Thyroid gland (tissue), 4 donors: ENCODE results near the gene IL6R. TPM values are rescaled to one million over a fixed set of nuclear protein-coding genes. Genes with fewer than 3 reads are reported as not detected.

Experiments
- DNase-seq, 2 donors: peaks; one replicate each; pipeline ENCODE4 v3.0.0-alpha.2; 2019
- H3K27ac ChIP-seq, 3 donors: fragments of 200-600 bp; sonication (generic); 1 replicate in 2 of 3; 2 replicates in 1 of 3; pipeline ENCODE4 v1.5.1; 2016 to 2019; ENCODE audit warnings: mild to moderate bottlenecking in 1 of 3, moderate library complexity in 1 of 3
- H3K27me3 ChIP-seq: fragments of 200-600 bp; sonication (generic); one replicate; pipeline ENCODE4 v1.5.1; 2019
- H3K36me3 ChIP-seq, 2 donors: fragments of 200-600 bp; sonication (generic); one replicate each; pipeline ENCODE4 v1.5.1; 2016 to 2019
- H3K4me1 ChIP-seq, 2 donors: fragments of 200-600 bp; sonication (generic); one replicate each; pipeline ENCODE4 v1.5.1; 2017 to 2019
- H3K4me3 ChIP-seq, 3 donors: fragments of 200-600 bp; sonication (generic); replicated peaks in 1 of 3; 1 replicate in 2 of 3; 2 replicates in 1 of 3; pipeline ENCODE4 v1.5.1; 2016; ENCODE audit warnings: mild to moderate bottlenecking in 1 of 3
- H3K9me3 ChIP-seq: fragments of 200-600 bp; sonication (generic); one replicate; pipeline ENCODE4 v1.5.1; 2017
- POLR2A ChIP-seq, 2 donors: fragments of 450-650 bp; IDR thresholded peaks; one replicate each; pipeline ENCODE4 v1.6.1; 2017; ENCODE audit warnings: antibody characterized with exemption in 2 of 2, mild to moderate bottlenecking in 2 of 2, moderate library complexity in 1 of 2
- WGBS, 2 donors: methylation state at CpG; one replicate each; pipeline ENCODE4 v1.1.5; 2017; 5-methylcytosine and 5-hydroxymethylcytosine counted together
- intact Hi-C: fragments of 100-400 bp; cut with DNase I; formaldehyde crosslinking; loops from one replicate; pipeline ENCODE4 v1.15.1; 2023
- total RNA-seq, 4 donors: library from RNA; depleted of rRNA; stranded (reverse); fragments of >200 nt; gene quantifications; one replicate each; pipeline ENCODE4 v1.2.3, GENCODE V29; 2016
- TF ChIP-seq, protein P1 (sequence below), 6 experiments: fragments of 200-600 bp in 3 of 6; fragments of 450-650 bp in 3 of 6; sonication (generic) in 3 of 6; IDR thresholded peaks; one replicate each; pipeline ENCODE4 v1.5.1; 2016 to 2019; ENCODE audit warnings: antibody characterized with exemption in 6 of 6, mild to moderate bottlenecking in 2 of 6, inconsistent platforms in 1 of 6, moderate library complexity in 1 of 6

Gene IL6R
- total RNA-seq, 4 donors from 2014 or later = 4.4 to 15.3 (median 7.4) TPM

DNA sequence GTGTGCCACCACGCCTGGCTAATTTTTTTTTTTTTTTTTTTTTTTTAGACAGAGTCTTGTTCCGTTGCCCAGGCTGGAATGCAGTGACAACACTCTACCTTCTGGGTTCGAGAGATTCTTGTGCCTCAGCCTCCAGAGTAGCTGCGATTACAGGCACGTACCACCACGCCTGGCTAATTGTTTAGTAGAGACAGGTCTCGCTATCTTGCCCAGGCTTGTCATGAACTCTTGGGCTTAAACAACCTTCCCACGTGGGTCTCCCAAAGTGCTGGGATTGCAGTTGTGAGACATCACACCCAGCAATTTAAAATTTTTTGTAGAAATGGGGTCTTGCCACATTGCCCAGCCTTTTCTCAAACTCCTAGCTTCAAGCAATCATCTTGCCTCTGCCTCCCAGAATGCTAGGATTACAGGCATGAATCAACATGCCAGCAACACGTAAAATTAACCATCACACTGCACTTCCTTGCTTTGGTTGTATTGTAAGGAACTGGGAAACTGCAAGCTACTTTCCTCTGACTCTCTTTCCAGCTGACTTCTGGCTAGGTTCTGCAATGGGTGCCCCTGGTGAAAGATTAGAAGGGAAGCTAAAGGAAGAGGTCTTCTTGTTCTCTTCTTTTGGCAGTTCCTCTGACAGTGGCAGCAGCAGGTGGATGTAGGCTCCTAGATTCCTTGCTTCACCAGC is 13.9 kb upstream of the IL6R start:
- TF ChIP-seq, protein P1, sequence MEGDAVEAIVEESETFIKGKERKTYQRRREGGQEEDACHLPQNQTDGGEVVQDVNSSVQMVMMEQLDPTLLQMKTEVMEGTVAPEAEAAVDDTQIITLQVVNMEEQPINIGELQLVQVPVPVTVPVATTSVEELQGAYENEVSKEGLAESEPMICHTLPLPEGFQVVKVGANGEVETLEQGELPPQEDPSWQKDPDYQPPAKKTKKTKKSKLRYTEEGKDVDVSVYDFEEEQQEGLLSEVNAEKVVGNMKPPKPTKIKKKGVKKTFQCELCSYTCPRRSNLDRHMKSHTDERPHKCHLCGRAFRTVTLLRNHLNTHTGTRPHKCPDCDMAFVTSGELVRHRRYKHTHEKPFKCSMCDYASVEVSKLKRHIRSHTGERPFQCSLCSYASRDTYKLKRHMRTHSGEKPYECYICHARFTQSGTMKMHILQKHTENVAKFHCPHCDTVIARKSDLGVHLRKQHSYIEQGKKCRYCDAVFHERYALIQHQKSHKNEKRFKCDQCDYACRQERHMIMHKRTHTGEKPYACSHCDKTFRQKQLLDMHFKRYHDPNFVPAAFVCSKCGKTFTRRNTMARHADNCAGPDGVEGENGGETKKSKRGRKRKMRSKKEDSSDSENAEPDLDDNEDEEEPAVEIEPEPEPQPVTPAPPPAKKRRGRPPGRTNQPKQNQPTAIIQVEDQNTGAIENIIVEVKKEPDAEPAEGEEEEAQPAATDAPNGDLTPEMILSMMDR (IDR thresholded peaks at IDR 0.05) = no peak
- no peak for TF ChIP-seq POLR2A (IDR thresholded peaks at IDR 0.05)
- Histone ChIP-seq H3K4me1 (no peaks in the 10 kb centered on the region), H3K9me3 (no peaks in the 10 kb centered on the region), H3K27me3 (no peaks in the 10 kb centered on the region), H3K36me3 (no peaks in the 10 kb centered on the region), H3K4me3 (no peak overlapping the region), H3K27ac (no peak overlapping the region)
- DNase-seq = no peak
- intact Hi-C loops = no loop called here
- 27 to 44% methylated on average over 9 of the region's 9 CpGs for WGBS, 2 donors

DNA sequence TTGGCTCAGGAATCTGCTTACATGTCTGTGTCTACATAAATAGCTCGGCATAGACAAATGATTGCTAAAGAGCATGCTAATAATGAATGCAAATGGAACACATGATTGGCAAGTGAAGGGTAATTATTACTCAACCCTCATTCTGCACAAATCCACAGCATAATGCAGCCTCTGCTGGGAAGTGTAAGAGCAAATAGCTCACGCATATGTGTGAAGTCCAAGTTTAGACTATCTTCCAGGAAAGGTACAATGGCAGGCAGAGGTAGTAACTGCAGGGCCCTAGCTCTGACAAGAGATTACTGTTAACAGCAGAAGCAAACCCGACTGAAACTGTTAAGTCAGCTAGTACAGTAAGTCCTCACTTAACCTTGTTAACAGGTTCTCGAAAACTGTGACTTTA is 7.0 kb upstream of the IL6R start:
- intact Hi-C loops = no loop called here
- H3K9me3 ChIP-seq = no peaks in the 10 kb centered on the region
- TF ChIP-seq POLR2A (IDR thresholded peaks at IDR 0.05) = no peak
- TF ChIP-seq, protein P1 (IDR thresholded peaks at IDR 0.05) = no peak
- no peaks in the 10 kb centered on the region for H3K27me3 ChIP-seq
- H3K4me1 ChIP-seq = no peaks in the 10 kb centered on the region
- H3K36me3 ChIP-seq = no peaks in the 10 kb centered on the region
- no peak overlapping the region for H3K4me3 ChIP-seq
- 86 to 87% methylated on average over 4 of the region's 4 CpGs for WGBS, 2 donors
- H3K27ac ChIP-seq = no peak overlapping the region
- no peak for DNase-seq

DNA sequence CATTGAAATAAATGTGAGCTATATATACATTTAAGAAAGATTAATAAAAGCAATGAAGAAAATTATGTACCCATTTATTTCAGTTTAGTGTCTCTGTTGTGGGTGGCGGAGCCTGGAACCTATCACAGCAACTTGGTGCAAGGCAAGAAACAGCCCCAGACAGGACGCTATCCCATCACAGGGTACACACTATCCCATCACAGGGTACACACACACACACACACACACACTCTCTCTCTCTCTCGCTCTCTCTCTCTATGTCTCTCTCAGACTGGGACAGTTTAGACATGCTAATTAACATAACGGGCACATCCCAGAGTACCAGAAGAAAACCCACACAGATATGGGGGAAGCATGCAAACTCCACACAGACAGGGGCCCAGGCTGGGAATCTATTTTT is 6.5 kb upstream of the IL6R start:
- intact Hi-C loops = no loop called here
- Histone ChIP-seq H3K27ac (no peak overlapping the region), H3K4me3 (no peak overlapping the region), H3K36me3 (no peaks in the 10 kb centered on the region), H3K9me3 (no peaks in the 10 kb centered on the region), H3K27me3 (no peaks in the 10 kb centered on the region), H3K4me1 (no peaks in the 10 kb centered on the region)
- 93% methylated on average over 4 of the region's 4 CpGs for WGBS, 2 donors
- DNase-seq = no peak
- TF ChIP-seq, protein P1 (IDR thresholded peaks at IDR 0.05) = no peak

DNA sequence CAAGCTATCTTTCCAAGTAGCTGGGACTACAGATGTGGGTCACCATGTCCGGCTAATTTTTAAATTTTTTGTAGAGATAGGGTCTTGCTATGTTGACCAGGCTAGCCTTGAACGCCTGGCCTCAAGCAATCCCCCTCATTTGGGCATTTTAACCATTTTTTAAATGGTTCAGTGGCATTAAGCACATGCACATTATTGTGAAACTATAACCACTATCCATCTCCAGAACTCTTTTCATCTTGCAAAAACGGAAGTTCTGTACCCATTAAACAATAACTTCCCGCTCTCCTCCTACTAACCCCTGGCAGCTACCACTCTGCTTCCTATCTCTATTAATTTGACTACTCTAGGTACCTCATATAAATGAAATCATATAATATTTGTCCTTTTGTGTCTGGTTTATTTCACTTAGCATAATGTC is 4.8 kb upstream of the IL6R start:
- no peak overlapping the region for H3K27ac ChIP-seq
- intact Hi-C loops = loop anchor here (10.0 kb wide), 2 partner anchors 46 to 144 kb away; no protein-coding TSS in a partner anchor

DNA sequence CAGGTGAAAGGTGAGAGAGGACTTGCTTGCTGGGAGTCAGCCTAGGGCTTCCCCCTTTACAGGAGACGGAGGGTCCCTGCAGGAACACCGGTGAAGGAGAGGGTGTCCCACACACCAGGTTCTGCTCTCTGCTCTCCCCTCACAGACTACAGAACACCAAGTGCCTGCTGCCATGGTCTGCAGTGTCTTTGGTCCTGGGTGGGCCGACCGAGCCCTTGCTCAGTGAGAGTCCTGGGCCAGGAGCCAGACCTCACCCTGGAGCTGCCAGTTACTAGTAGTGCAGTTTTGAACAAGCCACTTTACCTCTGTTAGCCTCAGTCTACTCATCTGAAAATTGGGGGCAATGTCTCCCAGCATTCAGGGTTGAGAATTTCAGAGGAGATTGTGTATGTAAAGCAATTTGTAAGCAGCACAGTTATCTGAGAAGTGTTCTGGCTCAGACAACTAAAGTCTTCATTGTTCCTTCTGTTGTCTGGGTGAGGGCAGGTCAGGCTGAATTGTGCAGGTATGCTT is 2.7 kb upstream of the IL6R start:
- H3K27ac ChIP-seq = no peak overlapping the region
- WGBS, 2 donors = 72 to 82% methylated on average over 4 of the region's 4 CpGs
- no peaks in the 10 kb centered on the region for H3K27me3 ChIP-seq
- intact Hi-C loops = loop anchor here (10.0 kb wide), 2 partner anchors 48 to 142 kb away; no protein-coding TSS in a partner anchor
- no peaks in the 10 kb centered on the region for H3K9me3 ChIP-seq
- no peak overlapping the region for H3K4me3 ChIP-seq
- no peak for DNase-seq
- peaks cover 11 to 22% of the 10 kb centered on the region in 2 donors for H3K4me1 ChIP-seq
- H3K36me3 ChIP-seq = no peaks in the 10 kb centered on the region
- TF ChIP-seq, protein P1 (IDR thresholded peaks at IDR 0.05) = no peak
- TF ChIP-seq POLR2A (IDR thresholded peaks at IDR 0.05) = no peak

More for the DNA sequence above, 4.8 kb upstream of the IL6R start:
- no peaks in the 10 kb centered on the region for H3K9me3 ChIP-seq
- H3K27me3 ChIP-seq = no peaks in the 10 kb centered on the region
- DNase-seq = no peak
- 82 to 86% methylated on average over 4 of the region's 4 CpGs for WGBS, 2 donors
- TF ChIP-seq, protein P1 (IDR thresholded peaks at IDR 0.05) = no peak
- TF ChIP-seq POLR2A (IDR thresholded peaks at IDR 0.05) = no peak
- H3K4me1 ChIP-seq = peaks cover 0 to 3% of the 10 kb centered on the region in 2 donors
- no peaks in the 10 kb centered on the region for H3K36me3 ChIP-seq
- no peak overlapping the region for H3K4me3 ChIP-seq
